ENCODE measurements around the gene FANK1.
"Not testable (repeated sequence)": the region's sequence is repeated elsewhere in the genome, so short reads cannot be mapped to it uniquely, and the experiment has no call there.

GRCh38 chr10:125909491-125909890, 13.1 kb downstream of the FANK1 start:
- not testable (repeated sequence) for TF ChIP-seq ZNF274 (IDR thresholded peaks at IDR 0.05; ENCODE audit: low read depth, low read length); YY1 (IDR thresholded peaks at IDR 0.05; ENCODE audit: insufficient read depth, insufficient read length); SUZ12 (IDR thresholded peaks at IDR 0.05; ENCODE audit: extremely low read depth, insufficient read depth, insufficient read length)

Data from NT2/D1 (cell line).